Left kidney (tissue), 8 donors: ENCODE data around the gene USP30. TPM values are rescaled to one million over a fixed set of nuclear protein-coding genes. Genes with fewer than 3 reads are reported as not detected.
A peak's percentile ranks its signal among the peaks of the same experiment; 100 is the strongest.
"Not testable (repeated sequence)": the region's sequence is repeated elsewhere in the genome, so short reads cannot be mapped to it uniquely, and the experiment has no call there.

Experiments
- DNase-seq: peaks from one replicate; pipeline ENCODE4 v3.0.0-alpha.2; 2013
- long read RNA-seq, 8 donors: transcript quantifications; one replicate each; lab custom pipeline, GENCODE V29; 2026
- polyA plus RNA-seq: library from polyadenylated mRNA; unstranded; fragments of 120-200 nt; gene quantifications from one replicate; pipeline ENCODE4 v1.2.1, GENCODE V29; 2013; ENCODE audit not compliant: insufficient read length

The USP30 gene
- 30.5 TPM for polyA plus RNA-seq
- long read RNA-seq, donor 1, partial matches to known transcripts, result 8 of 8 reads
- long read RNA-seq, donor 1, other reads (novel, unspliced or antisense), result 0 of 8 reads
- long read RNA-seq, donor 2, transcript USP30-201 (13 exons, 3,742 nt), result major isoform, 6 of 6 reads
- long read RNA-seq, donor 2, partial matches to known transcripts, result 0 of 6 reads
- long read RNA-seq, donor 2, other reads (novel, unspliced or antisense), result 0 of 6 reads
- long read RNA-seq, donor 3, partial matches to known transcripts, result 0 of 2 reads
- long read RNA-seq, donor 3, other reads (novel, unspliced or antisense), result 0 of 2 reads
- long read RNA-seq, donor 4, partial matches to known transcripts, result 7 of 12 reads
- long read RNA-seq, donor 4, other reads (novel, unspliced or antisense), result 5 of 12 reads
- long read RNA-seq, donor 5, transcript USP30-201 (13 exons, 3,742 nt), result major isoform, 6 of 8 reads
- long read RNA-seq, donor 5, partial matches to known transcripts, result 0 of 8 reads
- long read RNA-seq, donor 5, other reads (novel, unspliced or antisense), result 0 of 8 reads
- long read RNA-seq, donor 6, partial matches to known transcripts, result 37 of 46 reads
- long read RNA-seq, donor 6, other reads (novel, unspliced or antisense), result 5 of 46 reads
- long read RNA-seq, donor 7, partial matches to known transcripts, result 50 of 68 reads
- long read RNA-seq, donor 7, other reads (novel, unspliced or antisense), result 15 of 68 reads
- long read RNA-seq, donor 8, transcript USP30-201 (13 exons, 3,742 nt), result major isoform, 7 of 8 reads
- long read RNA-seq, donor 8, partial matches to known transcripts, result 0 of 8 reads
- long read RNA-seq, donor 8, other reads (novel, unspliced or antisense), result 0 of 8 reads

- DNase-seq, result peak; percentile 88
Measured at GRCh38 chr12:109052414-109053323, at the start of gene USP30. Gene USP30, plus strand, starts transcription at chr12:109052576. Its CDS starts 103 bp downstream, at chr12:109052679.

GRCh38 chr12:109004017-109004416 is 48.4 kb upstream of the USP30 start:
- no peak for DNase-seq

- no peak for DNase-seq
Measured at GRCh38 chr12:109009766-109010165, 42.6 kb upstream of the USP30 start.

- DNase-seq, result no peak
Measured at GRCh38 chr12:109010259-109010658, 42.1 kb upstream of the USP30 start.

GRCh38 chr12:109014984-109015765 is 37.2 kb upstream of the USP30 start:
- no peak for DNase-seq

GRCh38 chr12:109016016-109016415 is 36.4 kb upstream of the USP30 start:
- no peak for DNase-seq

- no peak for DNase-seq
Measured at GRCh38 chr12:109016978-109017377, 35.4 kb upstream of the USP30 start.

- no peak for DNase-seq
Measured at GRCh38 chr12:109018296-109018695, 34.1 kb upstream of the USP30 start.

GRCh38 chr12:109020146-109020795 is 32.1 kb upstream of the USP30 start:
- no peak for DNase-seq

GRCh38 chr12:109020796-109021380 is 31.5 kb upstream of the USP30 start, which contains the start of gene SVOP:
Gene SVOP, minus strand, starts transcription at chr12:109021068. Its CDS starts 200 bp downstream, at chr12:109020868.
- DNase-seq, result peak; percentile 91

- no peak for DNase-seq
Measured at GRCh38 chr12:109027767-109028166, 24.6 kb upstream of the USP30 start.

GRCh38 chr12:109028624-109029023 is 23.8 kb upstream of the USP30 start:
- DNase-seq, result not testable (repeated sequence)

GRCh38 chr12:109029411-109029810 is 23.0 kb upstream of the USP30 start:
- no peak for DNase-seq

- no peak for DNase-seq
Measured at GRCh38 chr12:109033239-109034196, 18.9 kb upstream of the USP30 start.

GRCh38 chr12:109036975-109037374 is 15.4 kb upstream of the USP30 start:
- DNase-seq, result no peak

- no peak for DNase-seq
Measured at GRCh38 chr12:109044241-109044640, 8.1 kb upstream of the USP30 start.

GRCh38 chr12:109047081-109047805 is 5.1 kb upstream of the USP30 start:
- no peak for DNase-seq

- DNase-seq, result not testable (repeated sequence)
Measured at GRCh38 chr12:109048706-109049105, 3.7 kb upstream of the USP30 start.
